ENCODE data around the gene DTWD2. TPM values are rescaled to one million over a fixed set of nuclear protein-coding genes. Genes with fewer than 3 reads are reported as not detected.
"Not testable (repeated sequence)": the region's sequence is repeated elsewhere in the genome, so short reads cannot be mapped to it uniquely, and the experiment has no call there.

The DTWD2 gene
- total RNA-seq, 1 donor from 2014 or later: 7.9 TPM

GRCh38 chr5:119016125-119016774 is 27.9 kb upstream of the DTWD2 start:
- no peak for DNase-seq (ENCODE audit: extremely low spot score in 2 of 2)
- H3K27me3 ChIP-seq: no peaks in the 10 kb centered on the region
- no peaks in the 10 kb centered on the region for H3K9me3 ChIP-seq
- intact Hi-C loops (cut with DNase I): no loop called here
- H3K4me3 ChIP-seq: no peak overlapping the region
- no peaks in the 10 kb centered on the region for H3K36me3 ChIP-seq
- TF ChIP-seq POLR2A (IDR thresholded peaks at IDR 0.05) (no peak), POLR2AphosphoS5 (IDR thresholded peaks at IDR 0.05; ENCODE audit: insufficient read depth in 1 of 2, low read depth in 1 of 2) (no peak)
- TF ChIP-seq, protein P1, sequence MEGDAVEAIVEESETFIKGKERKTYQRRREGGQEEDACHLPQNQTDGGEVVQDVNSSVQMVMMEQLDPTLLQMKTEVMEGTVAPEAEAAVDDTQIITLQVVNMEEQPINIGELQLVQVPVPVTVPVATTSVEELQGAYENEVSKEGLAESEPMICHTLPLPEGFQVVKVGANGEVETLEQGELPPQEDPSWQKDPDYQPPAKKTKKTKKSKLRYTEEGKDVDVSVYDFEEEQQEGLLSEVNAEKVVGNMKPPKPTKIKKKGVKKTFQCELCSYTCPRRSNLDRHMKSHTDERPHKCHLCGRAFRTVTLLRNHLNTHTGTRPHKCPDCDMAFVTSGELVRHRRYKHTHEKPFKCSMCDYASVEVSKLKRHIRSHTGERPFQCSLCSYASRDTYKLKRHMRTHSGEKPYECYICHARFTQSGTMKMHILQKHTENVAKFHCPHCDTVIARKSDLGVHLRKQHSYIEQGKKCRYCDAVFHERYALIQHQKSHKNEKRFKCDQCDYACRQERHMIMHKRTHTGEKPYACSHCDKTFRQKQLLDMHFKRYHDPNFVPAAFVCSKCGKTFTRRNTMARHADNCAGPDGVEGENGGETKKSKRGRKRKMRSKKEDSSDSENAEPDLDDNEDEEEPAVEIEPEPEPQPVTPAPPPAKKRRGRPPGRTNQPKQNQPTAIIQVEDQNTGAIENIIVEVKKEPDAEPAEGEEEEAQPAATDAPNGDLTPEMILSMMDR (IDR thresholded peaks at IDR 0.05): no peak
- H3K27ac ChIP-seq: no peak overlapping the region
- no peaks in the 10 kb centered on the region for H3K4me1 ChIP-seq

- Histone ChIP-seq H3K4me3 (no peak overlapping the region), H3K4me1 (no peaks in the 10 kb centered on the region), H3K9me3 (no peaks in the 10 kb centered on the region), H3K36me3 (no peaks in the 10 kb centered on the region), H3K27me3 (no peaks in the 10 kb centered on the region), H3K27ac (no peak overlapping the region)
- TF ChIP-seq, protein P1 (IDR thresholded peaks at IDR 0.05): no peak
- TF ChIP-seq POLR2A (IDR thresholded peaks at IDR 0.05) (no peak), POLR2AphosphoS5 (IDR thresholded peaks at IDR 0.05; ENCODE audit: insufficient read depth in 1 of 2, low read depth in 1 of 2) (no peak)
- intact Hi-C loops (cut with DNase I): no loop called here
- DNase-seq (ENCODE audit: extremely low spot score in 2 of 2): no peak
Observed at GRCh38 chr5:119011186-119011585, 22.8 kb upstream of the DTWD2 start.

- Histone ChIP-seq H3K27ac (no peak overlapping the region), H3K4me1 (no peaks in the 10 kb centered on the region), H3K9me3 (no peaks in the 10 kb centered on the region), H3K36me3 (no peaks in the 10 kb centered on the region), H3K27me3 (no peaks in the 10 kb centered on the region), H3K4me3 (no peak overlapping the region)
- intact Hi-C loops (cut with DNase I): no loop called here
- DNase-seq (ENCODE audit: extremely low spot score in 2 of 2): no peak
- no peak for TF ChIP-seq POLR2A (IDR thresholded peaks at IDR 0.05)
- TF ChIP-seq, protein P1 (IDR thresholded peaks at IDR 0.05): no peak
- TF ChIP-seq POLR2AphosphoS5 (IDR thresholded peaks at IDR 0.05; ENCODE audit: insufficient read depth in 1 of 2, low read depth in 1 of 2): no peak
Observed at GRCh38 chr5:119010206-119010605, 21.9 kb upstream of the DTWD2 start.

- Histone ChIP-seq H3K4me1 (no peaks in the 10 kb centered on the region), H3K9me3 (no peaks in the 10 kb centered on the region), H3K27me3 (no peaks in the 10 kb centered on the region), H3K36me3 (no peaks in the 10 kb centered on the region), H3K27ac (no peak overlapping the region), H3K4me3 (no peak overlapping the region)
- DNase-seq (ENCODE audit: extremely low spot score in 2 of 2): no peak
- TF ChIP-seq, protein P1 (IDR thresholded peaks at IDR 0.05): no peak
- TF ChIP-seq POLR2AphosphoS5 (IDR thresholded peaks at IDR 0.05; ENCODE audit: insufficient read depth in 1 of 2, low read depth in 1 of 2): no peak
- TF ChIP-seq POLR2A (IDR thresholded peaks at IDR 0.05): no peak
- intact Hi-C loops (cut with DNase I): no loop called here
Observed at GRCh38 chr5:119009131-119009530, 20.8 kb upstream of the DTWD2 start.

DNA sequence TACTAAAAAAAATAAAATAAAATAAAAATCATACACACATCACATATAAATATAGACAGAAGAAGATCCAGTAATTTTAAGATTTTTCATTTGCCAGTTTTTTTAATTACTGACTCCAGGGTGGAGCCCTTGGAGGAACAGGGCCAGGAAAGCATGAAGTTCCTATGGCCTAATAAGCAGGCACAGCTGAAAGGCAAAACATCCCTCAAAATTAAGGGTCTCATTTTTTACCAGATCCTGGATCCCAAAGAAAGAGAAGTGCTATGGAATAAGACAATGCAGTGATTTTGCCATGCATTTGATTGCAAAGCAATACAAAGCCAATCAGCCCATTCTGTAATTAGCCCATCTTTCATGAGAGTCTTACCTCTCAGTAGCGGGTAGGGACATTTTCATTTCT is 11.3 kb upstream of the DTWD2 start:
- Histone ChIP-seq H3K4me3 (no peak overlapping the region), H3K4me1 (no peaks in the 10 kb centered on the region), H3K27me3 (no peaks in the 10 kb centered on the region), H3K27ac (no peak overlapping the region), H3K36me3 (no peaks in the 10 kb centered on the region), H3K9me3 (no peaks in the 10 kb centered on the region)
- no peak for DNase-seq (ENCODE audit: extremely low spot score in 2 of 2)
- TF ChIP-seq POLR2AphosphoS5 (IDR thresholded peaks at IDR 0.05; ENCODE audit: insufficient read depth in 1 of 2, low read depth in 1 of 2) (no peak), POLR2A (IDR thresholded peaks at IDR 0.05) (no peak)
- TF ChIP-seq, protein P1 (IDR thresholded peaks at IDR 0.05): no peak
- intact Hi-C loops (cut with DNase I): no loop called here

DNA sequence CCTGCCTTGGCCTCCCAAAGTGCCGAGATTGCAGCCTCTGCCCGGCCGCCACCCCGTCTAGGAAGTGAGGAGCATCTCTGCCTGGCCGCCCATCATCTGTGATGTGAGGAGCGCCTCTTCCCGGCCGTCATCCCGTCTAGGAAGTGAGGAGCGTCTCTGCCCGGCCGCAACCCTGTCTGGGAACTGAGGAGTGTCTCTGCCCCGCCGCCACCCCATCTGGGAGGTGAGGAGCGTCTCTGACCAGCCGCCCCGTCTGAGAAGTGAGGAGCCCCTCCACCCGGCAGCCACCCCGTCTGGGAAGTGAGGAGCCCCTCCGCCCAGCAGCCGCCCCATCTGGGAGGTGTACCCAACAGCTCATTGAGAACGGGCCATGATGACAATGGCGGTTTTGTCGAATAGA is 10.5 kb upstream of the DTWD2 start:
- H3K9me3 ChIP-seq; intact Hi-C loops (cut with DNase I); H3K27ac ChIP-seq; DNase-seq (ENCODE audit: extremely low spot score in 2 of 2); H3K4me3 ChIP-seq; H3K27me3 ChIP-seq; H3K4me1 ChIP-seq; H3K36me3 ChIP-seq: not testable (repeated sequence)

Data from vagina (tissue), 2 donors.